GM11168 (cell line): ENCODE results near the gene KRTAP1-1.
"Not testable (repeated sequence)": the region's sequence is repeated elsewhere in the genome, so short reads cannot be mapped to it uniquely, and the experiment has no call there.

Source experiments
- in situ Hi-C: fragments of 300-500 bp; cut with MboI; formaldehyde crosslinking; loops from one replicate; pipeline ENCODE4 v1.12.0; 2022; ENCODE audit warnings: low sequenced_read_pairs; ENCODE audit not compliant: unreplicated experiment

Gene KRTAP1-1

DNA sequence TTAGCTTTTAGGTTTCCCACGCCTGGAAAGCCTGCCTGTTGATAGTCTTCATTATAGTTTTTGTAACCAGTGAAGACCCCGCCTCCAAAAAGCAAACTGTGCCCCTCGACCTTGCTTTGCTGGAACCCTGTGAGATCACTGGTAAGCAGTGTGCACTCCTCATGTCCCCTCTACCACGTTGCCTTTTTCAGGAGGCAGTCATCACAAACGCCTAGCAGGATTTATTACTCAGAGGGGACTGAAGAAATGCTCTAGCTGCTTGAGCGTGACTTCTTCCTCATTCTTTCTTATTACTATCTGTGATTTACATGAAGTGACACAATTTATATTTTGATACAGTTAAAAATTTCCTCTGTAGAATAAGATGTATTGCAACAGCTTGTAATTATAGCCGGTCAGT lies 25.8 kb downstream of the KRTAP1-1 start:
- in situ Hi-C loops: no loop called here

- in situ Hi-C loops: no loop called here
These were observed 27.6 kb downstream of the KRTAP1-1 start for GRCh38 chr17:41013606-41014005.

DNA sequence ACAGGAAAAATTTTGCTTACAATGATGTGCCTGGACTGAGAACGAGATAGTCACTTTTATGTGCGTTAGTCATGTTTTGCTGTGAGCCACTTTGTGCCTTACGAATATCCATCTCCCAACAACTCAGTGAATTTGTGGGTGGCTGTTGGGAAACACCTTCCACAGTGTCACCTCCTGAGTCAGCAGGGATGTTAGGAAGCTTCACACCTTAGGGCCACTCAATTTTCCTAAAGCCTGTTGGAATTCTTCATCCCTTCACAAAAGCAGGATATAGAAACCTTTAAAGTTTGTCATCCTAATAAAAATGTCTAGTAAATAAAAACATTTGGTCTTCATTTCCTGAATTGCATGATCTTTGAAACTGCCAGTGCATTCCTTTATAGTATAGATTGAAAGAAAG lies 28.1 kb downstream of the KRTAP1-1 start:
- in situ Hi-C loops: no loop called here

DNA sequence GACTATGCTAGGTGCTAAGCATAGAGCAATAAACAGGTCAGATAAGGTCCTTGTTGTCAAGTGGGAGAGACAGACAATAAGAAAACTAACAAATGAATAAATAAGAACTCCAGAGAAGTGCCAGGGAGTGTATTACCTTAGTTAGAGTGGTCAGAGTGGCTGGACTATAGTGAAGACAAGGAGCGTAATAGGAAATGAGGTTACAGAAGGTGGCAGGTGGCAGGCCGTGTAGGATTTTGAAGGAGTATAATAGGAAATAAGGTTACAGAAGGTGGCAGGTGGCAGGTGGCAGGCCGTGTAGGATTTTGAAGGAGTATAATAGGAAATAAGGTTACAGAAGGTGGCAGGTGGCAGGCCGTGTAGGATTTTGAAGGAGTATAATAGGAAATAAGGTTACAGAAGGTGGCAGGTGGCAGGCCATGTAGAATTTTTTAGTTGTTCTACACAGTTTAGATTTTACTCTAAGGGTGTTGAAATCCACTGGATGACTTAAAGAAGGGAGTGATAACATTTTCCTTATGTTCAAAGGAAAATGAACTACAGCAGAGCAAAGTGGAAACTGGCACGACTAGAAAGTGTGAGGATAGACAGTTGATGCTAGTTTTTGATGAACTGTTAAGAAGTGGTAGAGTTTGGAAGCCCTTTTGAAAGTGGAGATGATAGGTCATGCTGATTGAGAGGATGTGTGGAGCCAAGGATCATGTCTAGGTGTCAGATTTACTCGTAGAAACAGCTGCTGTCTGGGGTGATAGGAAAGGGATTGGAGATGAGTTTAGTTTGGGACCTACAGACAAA lies 28.7 kb downstream of the KRTAP1-1 start:
- in situ Hi-C loops: no loop called here

DNA sequence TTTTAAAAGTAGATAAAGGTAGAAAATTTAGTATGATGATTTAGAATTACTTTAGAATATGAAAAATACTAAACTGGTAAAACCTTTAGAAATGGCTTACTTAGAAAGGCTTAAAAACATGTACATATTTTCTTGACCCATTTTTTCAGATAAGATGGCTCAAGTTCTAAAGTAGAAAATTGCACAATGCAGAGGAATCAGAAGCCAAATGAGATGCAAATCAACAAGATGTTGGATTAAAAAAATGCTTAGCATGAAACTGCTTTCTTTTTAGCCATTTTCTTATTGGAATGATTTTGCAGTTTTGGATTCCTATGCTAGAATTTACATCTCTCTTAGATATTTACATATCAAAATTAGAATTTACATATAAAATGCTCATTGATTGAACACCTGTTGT lies 30.8 kb downstream of the KRTAP1-1 start:
- in situ Hi-C loops: no loop called here

DNA sequence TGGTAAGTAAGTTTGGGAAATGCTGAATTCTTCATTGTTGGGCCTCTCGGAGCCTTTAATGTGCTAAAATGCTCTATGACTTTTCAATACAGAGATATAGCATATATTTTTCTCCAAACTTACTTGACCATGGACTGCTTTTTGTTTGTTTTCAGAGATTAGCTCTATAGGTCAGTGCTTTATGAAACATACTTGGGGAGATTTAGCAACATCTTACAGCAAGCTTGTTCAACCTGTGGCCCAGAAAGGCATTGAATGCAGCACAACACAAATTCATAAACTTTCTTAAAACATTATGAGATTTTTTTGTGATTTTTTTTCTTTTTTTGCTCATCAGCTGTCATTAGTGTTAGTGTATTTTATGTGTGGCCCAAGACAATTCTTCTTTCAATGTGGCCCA lies 31.3 kb downstream of the KRTAP1-1 start:
- in situ Hi-C loops: no loop called here

GRCh38 chr17:41009301-41009760 lies 31.9 kb downstream of the KRTAP1-1 start:
- in situ Hi-C loops: no loop called here

DNA sequence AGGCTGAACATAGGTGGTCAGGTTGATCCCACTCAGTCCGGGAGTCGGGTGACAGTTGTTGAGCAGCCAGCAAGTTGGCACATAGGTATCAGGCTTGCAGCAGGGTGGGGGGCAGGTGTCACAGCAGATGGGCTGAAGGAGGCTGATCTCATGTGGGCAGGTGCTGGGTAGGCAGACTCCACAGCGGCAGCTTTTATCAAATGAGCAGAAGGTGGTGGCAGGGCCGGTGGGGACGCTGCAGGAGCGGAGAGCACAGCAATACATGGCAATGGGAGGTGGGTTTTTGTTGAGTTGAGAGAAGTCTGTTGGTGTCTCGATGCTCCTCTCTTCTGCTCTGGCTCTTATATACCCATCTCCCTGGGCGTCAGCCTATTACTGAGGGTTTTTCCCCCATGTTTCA lies 32.4 kb downstream of the KRTAP1-1 start, which contains the start of gene KRTAP3-1:
TSS of gene KRTAP3-1 (minus strand) at position 318 of the 400 bp plus-strand sequence. CDS start at position 264, 54 bp downstream.
- in situ Hi-C loops: no loop called here

DNA sequence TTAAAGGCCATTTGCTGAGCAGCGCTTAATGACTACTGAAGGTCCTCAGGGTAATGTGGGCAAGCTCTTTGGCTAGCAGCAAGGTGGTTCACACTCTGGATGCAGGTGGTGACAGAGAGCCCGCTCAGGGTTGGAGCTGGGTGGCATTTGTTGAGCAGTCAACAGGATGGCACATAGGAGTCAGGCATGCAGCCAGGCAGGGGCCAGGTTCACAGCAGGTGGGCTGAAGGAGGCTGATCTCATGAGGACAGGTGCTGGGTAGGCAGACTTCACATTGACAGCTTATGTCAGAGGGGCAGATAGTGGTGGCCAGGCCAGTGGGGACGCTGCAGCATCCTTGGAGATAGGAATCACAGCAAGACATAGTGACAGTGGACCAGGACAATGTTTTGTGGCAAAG lies 36.9 kb downstream of the KRTAP1-1 start:
- in situ Hi-C loops: no loop called here

GRCh38 chr17:41003926-41004325 lies 37.3 kb downstream of the KRTAP1-1 start:
- in situ Hi-C loops: no loop called here

- in situ Hi-C loops: no loop called here
These were observed 38.4 kb downstream of the KRTAP1-1 start for GRCh38 chr17:41002814-41003213.

DNA sequence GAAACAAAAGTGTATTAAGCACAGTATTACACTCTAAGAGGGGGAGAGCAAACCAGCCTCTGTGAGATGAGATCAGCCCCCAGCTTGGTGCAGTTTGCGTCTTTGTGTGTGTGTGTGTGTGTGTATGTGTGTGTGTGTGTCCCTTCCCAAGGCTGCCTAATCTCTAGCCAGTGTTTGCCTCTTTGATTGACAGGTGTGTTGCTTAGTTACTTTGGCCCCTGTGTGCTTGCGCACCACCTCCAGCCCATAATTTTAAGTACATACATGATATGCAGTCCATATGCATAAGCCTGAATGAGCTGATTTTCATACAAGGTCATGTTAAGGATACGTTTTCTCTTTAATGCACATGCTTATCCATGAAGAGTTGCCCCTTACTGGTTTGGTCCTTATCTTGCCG lies 39.5 kb downstream of the KRTAP1-1 start:
- in situ Hi-C loops: no loop called here

GRCh38 chr17:40999563-40999962 lies 41.7 kb downstream of the KRTAP1-1 start, which contains the start of gene KRTAP3-2:
KRTAP3-2 (minus strand) TSS chr17:40999906; CDS start chr17:40999853, 53 bp downstream.
- in situ Hi-C loops: not testable (repeated sequence)

- in situ Hi-C loops: no loop called here
These were observed 43.9 kb downstream of the KRTAP1-1 start for GRCh38 chr17:40997361-40997760.

- in situ Hi-C loops: no loop called here
These were observed 44.4 kb downstream of the KRTAP1-1 start for GRCh38 chr17:40996829-40997228.

DNA sequence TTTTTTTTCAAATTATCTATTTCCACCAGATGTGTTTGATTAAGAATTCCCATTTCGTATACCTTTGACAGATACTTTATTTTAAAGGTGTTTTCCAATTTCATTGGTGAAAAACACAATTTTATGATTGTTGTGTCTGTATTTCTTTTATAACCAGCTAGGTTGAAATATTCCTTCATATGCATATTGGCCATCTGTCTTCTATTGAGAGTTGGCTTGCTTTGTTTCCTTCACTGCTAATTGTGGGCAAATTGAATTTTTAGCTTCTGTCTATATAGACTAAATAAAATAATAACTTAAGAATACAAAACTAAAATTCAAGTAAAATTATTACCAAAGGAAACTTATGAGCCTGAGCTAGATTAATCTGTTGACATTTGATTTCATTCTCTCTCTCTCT lies 46.1 kb downstream of the KRTAP1-1 start:
- in situ Hi-C loops: no loop called here

- in situ Hi-C loops: no loop called here
These were observed 47.4 kb downstream of the KRTAP1-1 start, which contains the start of gene KRTAP3-3 for GRCh38 chr17:40993839-40994238. KRTAP3-3 (minus strand) TSS chr17:40994164; CDS start chr17:40994097, 67 bp downstream.

DNA sequence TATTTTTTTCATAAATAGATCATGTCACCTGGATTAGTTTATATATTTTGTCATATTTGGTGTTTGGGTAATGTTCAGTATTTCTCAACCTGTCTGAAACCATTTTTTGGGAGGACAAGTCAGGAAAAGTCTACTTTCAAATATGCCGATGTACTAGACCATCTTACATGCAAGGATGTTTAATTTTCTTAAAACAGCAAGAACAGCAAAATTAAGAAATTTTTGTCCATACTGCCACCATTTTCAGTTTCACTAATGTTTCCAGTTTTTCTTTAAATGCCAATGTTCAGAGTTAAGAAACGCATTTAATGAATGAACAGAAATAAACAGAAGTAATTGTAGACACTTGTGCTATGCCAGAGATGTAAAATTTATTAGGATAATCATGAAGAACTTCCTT lies 48.2 kb downstream of the KRTAP1-1 start:
- in situ Hi-C loops: no loop called here

DNA sequence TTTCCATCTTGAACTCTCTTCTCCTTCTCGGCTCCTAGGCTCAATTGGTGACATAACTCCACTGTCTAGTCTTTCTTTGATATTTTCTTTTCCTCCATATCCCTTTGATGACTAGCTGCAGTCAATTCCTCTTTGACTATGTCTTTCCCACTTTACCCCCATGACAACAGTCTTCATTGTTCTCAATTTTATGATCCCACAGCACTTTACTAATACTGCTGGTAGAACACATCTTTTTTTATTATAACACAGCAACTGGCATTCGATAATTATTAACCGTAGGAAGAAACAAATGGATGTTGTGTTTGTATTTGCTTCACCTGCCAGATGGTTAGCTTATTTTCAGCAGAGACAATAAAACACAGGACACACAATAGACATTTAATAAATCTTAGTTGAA lies 48.6 kb downstream of the KRTAP1-1 start:
- in situ Hi-C loops: no loop called here
